NCI-H526 (cell line): Measurements from ENCODE around the gene KRTAP19-4.

Experiments used
- DNase-seq, 2 experiments: peaks; one replicate each; lab custom pipeline; 2025; lab: John Stamatoyannopoulos, UW

KRTAP19-4 gene, protein sequence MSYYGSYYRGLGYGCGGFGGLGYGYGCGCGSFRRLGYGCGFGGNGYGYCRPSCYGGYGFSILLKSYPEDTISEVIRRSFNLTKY

DNA sequence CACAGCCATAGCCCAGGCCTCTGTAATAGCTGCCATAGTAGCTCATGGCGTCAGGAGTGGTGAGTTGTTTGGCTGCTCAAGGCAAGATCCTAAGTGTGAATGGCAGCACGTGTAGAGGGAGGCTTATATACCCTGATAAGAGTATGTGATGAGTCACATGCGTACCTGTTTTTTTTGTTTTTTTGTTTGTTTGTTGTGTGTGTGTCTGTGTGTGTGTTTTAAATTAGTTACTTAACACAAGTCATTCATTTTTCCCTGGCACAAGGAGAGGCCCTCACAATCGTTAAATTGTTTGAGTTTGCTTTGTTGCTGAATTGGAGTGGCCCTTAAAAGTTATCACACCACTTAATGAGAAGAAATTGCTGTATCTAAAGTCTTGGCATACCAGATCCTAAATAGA, at the start of gene KRTAP19-4:
KRTAP19-4 (minus strand) TSS at position 101 of the 400 bp plus-strand sequence; CDS start at position 46, 55 bp downstream.
- DNase-seq, result no peak

DNA sequence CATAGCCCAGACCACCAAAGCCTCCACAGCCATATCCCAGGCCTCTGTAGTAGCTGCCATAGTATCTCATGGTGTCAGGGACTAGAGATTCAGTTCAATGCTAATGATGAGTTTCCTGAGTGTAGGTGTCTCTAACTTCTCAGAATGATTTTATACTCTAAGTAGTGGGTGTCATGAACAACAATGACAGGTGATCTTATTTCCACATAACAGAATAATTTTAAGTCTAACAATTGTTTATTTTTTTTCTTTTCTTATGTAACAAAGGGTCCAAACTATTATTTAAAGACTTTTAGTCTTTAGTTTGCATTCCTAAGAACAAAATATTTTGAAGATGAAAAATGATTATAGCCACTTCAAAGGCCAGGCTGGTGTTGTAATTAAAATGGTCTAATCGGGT, 44.8 kb upstream of the KRTAP19-4 start, which contains the start of gene KRTAP19-6:
KRTAP19-6 (minus strand) TSS at position 101 of the 400 bp plus-strand sequence; CDS start at position 70, 31 bp downstream.
- DNase-seq, result no peak

DNA sequence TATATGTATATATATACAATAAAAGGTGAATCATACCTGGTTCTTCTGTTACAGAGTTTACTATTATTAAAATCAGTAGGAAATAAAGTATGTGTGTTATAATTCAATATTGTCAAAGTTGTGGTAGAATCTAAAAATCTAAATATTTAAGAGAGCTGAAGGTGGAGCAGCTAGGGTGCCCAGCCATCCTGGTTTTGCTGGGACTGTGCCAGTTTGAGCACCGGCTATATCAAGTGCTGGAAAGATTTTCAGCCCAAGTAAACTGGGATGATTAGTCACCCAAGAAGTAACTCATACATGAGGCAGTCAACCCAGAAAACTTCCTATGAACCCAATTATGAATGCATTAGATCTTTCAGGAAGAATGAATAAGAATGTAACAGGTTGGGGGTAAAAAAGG, 21.9 kb upstream of the KRTAP19-4 start:
- no peak for DNase-seq

- DNase-seq, result no peak
These were observed 18.7 kb upstream of the KRTAP19-4 start for GRCh38 chr21:30515681-30516080.

DNA sequence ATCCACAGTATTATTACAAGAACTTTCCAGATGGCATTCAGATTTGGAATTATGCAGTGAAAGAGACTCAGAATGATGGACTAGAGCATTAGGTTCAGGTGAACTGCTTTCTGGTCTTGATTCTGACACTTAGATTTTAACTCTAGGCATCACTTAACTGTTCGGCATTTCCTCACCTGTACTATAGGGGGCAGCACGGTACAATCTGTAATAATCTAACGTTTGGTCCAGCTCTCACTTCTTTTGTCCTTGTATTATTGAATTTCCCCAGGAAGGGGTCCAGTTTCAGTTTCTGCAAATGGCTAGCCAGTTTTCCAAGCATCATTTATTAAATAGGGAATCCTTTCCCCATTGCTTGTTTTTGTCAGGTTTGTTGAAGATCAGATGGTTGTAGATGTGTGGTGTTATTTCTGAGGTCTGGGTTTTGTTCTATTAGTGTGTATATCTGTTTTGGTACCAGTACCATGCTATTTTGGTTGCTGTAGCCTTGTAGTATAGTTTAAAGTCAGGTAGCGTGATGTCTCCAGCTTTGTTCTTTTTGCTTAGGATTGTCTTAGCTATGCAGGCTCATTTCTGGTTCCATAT, 8.7 kb upstream of the KRTAP19-4 start:
- DNase-seq, result peak in 1 of 2 experiments; percentile 48

GRCh38 chr21:30502041-30502440, 5.1 kb upstream of the KRTAP19-4 start, which contains the start of gene KRTAP19-5:
Gene KRTAP19-5 (minus strand): TSS chr21:30502141. CDS start chr21:30502090, 51 bp downstream.
- no peak for DNase-seq

DNA sequence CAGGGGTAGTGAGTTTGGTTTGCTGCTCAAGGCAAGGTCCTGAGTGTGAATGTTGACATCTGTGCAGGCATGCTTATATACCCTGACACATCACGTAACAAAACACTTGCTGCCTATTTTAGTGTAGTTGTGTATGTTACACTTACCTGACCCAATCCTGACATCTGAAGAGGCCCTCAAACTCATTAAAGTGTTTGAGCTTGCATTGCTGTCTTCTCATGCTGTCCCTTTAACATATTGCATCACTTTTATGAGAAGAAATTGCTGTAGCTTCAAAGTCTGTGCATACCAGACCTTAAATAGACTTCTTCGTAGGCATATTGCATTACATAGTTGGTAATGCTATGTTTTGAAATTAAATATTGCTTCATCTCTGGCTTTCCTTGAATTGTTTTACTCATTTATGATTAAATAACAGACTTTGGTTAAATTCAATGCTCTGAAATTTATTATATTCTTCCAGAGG, 5.0 kb downstream of the KRTAP19-4 start, which contains the start of gene KRTAP19-3:
KRTAP19-3 (minus strand) TSS at position 51 of the 466 bp plus-strand sequence. CDS start 56 bp downstream, outside the sequence.
- DNase-seq, result no peak

DNA sequence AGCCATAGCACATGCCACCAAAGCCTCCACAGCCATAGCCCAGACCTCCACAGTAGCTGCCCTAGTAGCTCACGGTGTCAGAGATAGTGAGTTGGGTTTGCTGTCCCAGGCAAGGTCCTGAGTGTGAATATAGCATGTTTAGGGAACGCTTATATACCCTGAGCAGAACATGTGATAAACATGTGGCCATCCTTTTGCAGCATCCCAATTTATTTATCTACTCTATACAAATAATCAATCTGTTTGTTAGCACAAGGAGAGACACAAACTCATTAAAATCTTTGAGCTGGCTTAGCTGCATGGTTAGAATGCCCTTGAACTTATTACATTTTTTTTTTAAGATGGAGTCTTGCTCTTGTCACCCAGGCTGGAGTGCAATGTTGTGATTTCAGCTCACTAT, 9.6 kb downstream of the KRTAP19-4 start, which contains the start of gene KRTAP19-2:
KRTAP19-2 (minus strand) TSS at position 101 of the 400 bp plus-strand sequence; CDS start at position 13, 88 bp downstream.
- DNase-seq, result no peak

GRCh38 chr21:30486180-30486579, 10.8 kb downstream of the KRTAP19-4 start:
- DNase-seq, result no peak

DNA sequence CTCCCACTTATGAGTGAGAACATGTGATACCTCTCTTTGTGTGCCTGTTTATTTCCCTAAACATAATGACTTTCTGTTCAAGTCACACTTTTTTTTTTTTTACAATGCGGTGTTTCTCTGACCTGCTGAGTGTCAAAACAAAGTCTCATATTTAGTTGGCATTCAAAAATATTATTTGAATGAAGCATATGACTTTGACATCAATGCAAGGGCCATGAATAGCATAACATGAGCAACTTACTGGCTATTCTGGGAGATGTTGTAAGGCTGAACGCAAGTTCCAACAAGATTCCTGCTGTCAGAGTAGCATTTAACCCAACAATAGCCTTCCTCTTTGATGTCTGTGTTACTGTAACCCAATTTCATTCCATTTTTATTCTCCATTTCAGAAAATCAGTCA, 14.8 kb downstream of the KRTAP19-4 start:
- DNase-seq, result no peak

- no peak for DNase-seq
These were observed 16.8 kb downstream of the KRTAP19-4 start, which contains the start of gene KRTAP19-1 for GRCh38 chr21:30480145-30480544. Gene KRTAP19-1 (minus strand): TSS chr21:30480367. CDS start chr21:30480317, 50 bp downstream.

GRCh38 chr21:30479259-30479658, 17.7 kb downstream of the KRTAP19-4 start:
- DNase-seq, result no peak

GRCh38 chr21:30478004-30478403, 19.0 kb downstream of the KRTAP19-4 start:
- peak in 1 of 2 experiments; percentile 11 for DNase-seq

DNA sequence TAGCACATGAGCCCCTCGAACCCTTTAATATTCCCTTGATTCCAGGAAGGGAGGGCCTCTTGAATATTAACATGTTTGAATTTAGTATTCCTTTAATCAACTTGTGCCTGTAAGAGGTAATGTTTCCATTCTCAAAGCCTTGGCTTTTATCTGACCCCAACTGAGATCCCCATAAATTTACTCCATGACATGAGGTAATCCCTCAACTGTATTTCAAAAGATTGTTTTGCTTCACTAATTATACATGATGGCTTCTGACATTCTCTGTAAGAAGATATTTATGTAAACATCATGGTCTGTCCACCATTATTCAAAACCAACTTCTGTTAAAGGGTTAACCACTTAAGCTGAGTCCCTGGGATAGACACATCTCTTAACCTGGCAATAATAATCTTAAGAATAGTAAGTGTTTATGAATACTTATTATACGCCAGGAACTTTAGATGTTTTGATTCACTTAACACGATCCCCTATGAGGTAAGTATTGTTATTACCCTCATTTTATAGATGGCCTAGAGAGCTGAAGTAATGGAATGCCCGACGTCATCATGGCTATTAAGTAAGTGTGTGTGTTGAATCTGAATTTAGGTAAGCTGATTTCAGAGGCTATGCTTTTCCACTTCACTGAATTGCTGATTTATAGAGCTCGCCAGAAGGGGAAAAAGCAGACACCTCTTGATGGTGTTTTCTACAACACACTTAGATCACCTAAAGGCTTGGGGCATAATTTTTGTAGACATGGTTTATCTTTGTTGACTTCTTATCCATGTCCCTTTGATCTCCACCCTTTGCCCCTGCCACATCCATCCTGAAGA, 27.9 kb downstream of the KRTAP19-4 start:
- no peak for DNase-seq

GRCh38 chr21:30463713-30464112, 33.3 kb downstream of the KRTAP19-4 start:
- peak in 1 of 2 experiments; percentile 4 for DNase-seq

- no peak for DNase-seq
These were observed 48.5 kb downstream of the KRTAP19-4 start for GRCh38 chr21:30448514-30448913.

DNA sequence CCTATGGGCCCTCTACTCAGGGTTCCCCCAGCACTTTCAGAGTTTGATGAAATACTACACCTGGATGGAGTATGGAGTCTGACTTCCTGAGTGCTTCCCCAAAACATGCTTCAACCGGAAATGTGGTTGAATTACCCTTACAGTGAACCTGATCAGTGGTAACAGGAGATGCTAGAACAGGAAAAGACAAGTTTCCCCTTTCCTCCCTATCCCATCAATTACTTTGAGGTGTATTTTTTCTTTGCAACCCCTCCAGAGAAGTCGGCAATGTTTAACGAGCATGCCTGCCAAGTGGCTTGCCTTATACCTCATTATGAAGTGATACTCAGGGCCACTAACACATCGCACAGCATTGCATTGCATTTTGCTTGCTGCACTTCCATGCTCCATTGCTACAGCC, 49.9 kb downstream of the KRTAP19-4 start:
- no peak for DNase-seq
